ENCODE results near the gene ABO. TPM values are rescaled to one million over a fixed set of nuclear protein-coding genes. Genes with fewer than 3 reads are reported as not detected.

Gene ABO
- total and polyA plus RNA-seq, 2 of the 8 experiments (the other 6 are each of a cell fraction or from before 2014, with no cell fraction given) = 0.03 TPM; not detected in 1

DNA sequence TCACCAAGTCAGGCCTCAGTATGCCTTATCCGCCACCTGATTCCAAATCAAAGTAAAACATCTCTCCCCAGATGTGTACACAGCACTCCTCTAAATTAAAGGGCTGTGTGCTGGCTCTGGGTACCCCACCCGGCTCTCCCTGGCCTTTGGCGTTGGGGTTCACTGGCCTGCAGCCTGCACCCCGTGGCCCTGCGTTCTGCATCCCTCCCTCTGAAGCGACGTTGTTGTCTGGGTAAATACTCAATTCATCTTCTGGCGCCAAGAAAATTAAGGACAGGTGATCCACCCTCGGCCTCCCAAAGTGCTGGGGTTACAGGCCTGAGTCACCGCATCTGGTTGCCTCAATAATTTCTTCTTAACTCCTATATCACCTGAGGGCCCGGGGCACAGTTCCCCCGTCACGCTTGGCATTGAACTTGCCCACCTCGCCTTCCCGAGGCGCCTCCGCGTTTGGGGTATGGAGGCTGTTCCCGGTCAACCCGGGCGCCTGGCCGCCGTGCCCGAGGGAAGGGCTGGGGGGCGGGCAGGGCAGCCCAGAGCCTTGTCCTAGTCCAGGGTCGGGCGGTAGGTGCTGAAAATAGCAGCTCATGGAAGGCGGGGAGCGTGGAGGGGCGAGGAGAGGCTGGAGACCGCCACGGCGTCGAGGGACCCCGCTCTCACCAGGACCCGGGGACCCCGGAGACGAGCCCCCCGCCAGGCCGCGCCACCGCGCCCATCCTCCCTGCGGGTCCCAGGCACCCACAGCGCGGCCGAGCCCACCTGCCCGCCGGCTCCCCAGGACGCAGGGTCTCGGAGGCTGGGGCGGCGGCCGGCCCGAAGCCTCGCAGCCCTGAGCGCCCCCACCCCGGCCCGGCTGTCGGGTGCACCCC, 531 bp downstream of the ABO start:
- Histone ChIP-seq H2BK15ac (ENCODE audit: low read length) (no peak overlapping the region), H2BK12ac (ENCODE audit: low read depth, low read length) (peak overlapping the region; percentile 39; the same call in 1 of the 2 replicates), H3K9me3 (ENCODE audit: insufficient read depth in 2 of 2, low read depth in 1 of 2, low read length in 1 of 2) (peaks cover 13 to 16% of the 10 kb centered on the region in 2 experiments; a peak in 3 of 4 replicates), H4K20me1 (replicated peaks in 1 of 2; ENCODE audit: control insufficient read depth in 1 of 2, insufficient read depth in 2 of 2, low read length in 2 of 2) (no peaks in the 10 kb centered on the region), H3K56ac (replicated peaks; ENCODE audit: insufficient read length, low read depth, low read length) (no peak overlapping the region), H3K79me2 (ENCODE audit: control insufficient read depth in 1 of 2, insufficient read depth in 2 of 2, low read length in 2 of 2) (no peaks in the 10 kb centered on the region), H3K4ac (replicated peaks; ENCODE audit: insufficient read length, low read depth, low read length) (no peak overlapping the region), H3K14ac (ENCODE audit: insufficient read length) (no peak overlapping the region), H3K36me3 (ENCODE audit: control insufficient read depth in 2 of 4, insufficient read depth in 4 of 4, low read length in 3 of 4) (no peaks in the 10 kb centered on the region; a peak in 2 of 8 replicates), H3K27me3 (replicated peaks in 1 of 4; ENCODE audit: control insufficient read depth in 3 of 4, extremely low read depth in 1 of 4, insufficient read depth in 3 of 4, low read length in 3 of 4) (peaks cover 34 to 55% (median 47%) of the 10 kb centered on the region in 4 experiments), H3K4me2 (ENCODE audit: insufficient read depth in 1 of 2, low read depth in 2 of 2, low read length in 2 of 2) (peak overlapping the region; percentile 63 to 68), H2AK5ac (ENCODE audit: low read depth, low read length) (no peak overlapping the region), H4K5ac (ENCODE audit: insufficient read length, low read depth, low read length) (no peak overlapping the region), H2BK120ac (replicated peaks; ENCODE audit: low read depth, low read length) (no peak overlapping the region), H4K91ac (replicated peaks; ENCODE audit: insufficient read length, low read length) (no peak overlapping the region), H3K4me1 (replicated peaks in 1 of 4; ENCODE audit: control insufficient read depth in 3 of 4, insufficient read depth in 4 of 4, low read length in 3 of 4) (no peaks in the 10 kb centered on the region; a peak in 1 of 7 replicates), H3K9ac (replicated peaks in 1 of 4; ENCODE audit: extremely low read depth in 1 of 4, low read depth in 3 of 4, low read length in 3 of 4) (peak overlapping the region in 1 of 4 experiments; percentile 53; a peak in 1 of 7 replicates), H3K4me3 (ENCODE audit: extremely low read depth in 1 of 4, insufficient read depth in 2 of 4, low read depth in 3 of 4, low read length in 4 of 4) (peak overlapping the region; percentile 36 to 68 (median 37)), H3K23me2 (ENCODE audit: low read depth, low read length) (peaks cover 9% of the 10 kb centered on the region; the same call in 1 of the 2 replicates), H3K23ac (ENCODE audit: insufficient read length) (no peak overlapping the region), H3K79me1 (ENCODE audit: low read depth, low read length) (no peaks in the 10 kb centered on the region), H2BK20ac (ENCODE audit: low read length) (no peak overlapping the region), H2BK5ac (ENCODE audit: low read depth, low read length) (no peak overlapping the region), H2AFZ (ENCODE audit: low read length) (no peak overlapping the region; the same call in 1 of the 2 replicates), H4K8ac (ENCODE audit: extremely low read depth, insufficient read depth, low read length) (peak overlapping the region; percentile 51; the same call in 1 of the 2 replicates), H3K18ac (ENCODE audit: extremely low read depth, low read length) (no peak overlapping the region), H3K27ac (ENCODE audit: low read depth, low read length) (no peak overlapping the region)
- DNase-seq (ENCODE audit: low read depth in 1 of 2, low spot score in 2 of 2) (no peak), FAIRE-seq (no peak)
- TF ChIP-seq POLR2A (IDR thresholded peaks at IDR 0.05; ENCODE audit: control extremely low read depth in 1 of 2, low read depth in 2 of 2, low read length in 2 of 2) (no peak), KDM4A (IDR thresholded peaks at IDR 0.05; ENCODE audit: low read depth, low read length, severe bottlenecking) (peak; percentile 34)
- ChIA-PET CTCF (ENCODE audit: partially characterized antibody) (interaction anchor here (1.3 to 1.6 kb wide), 3 partner anchors 42 to 87 kb away, joined by 3 to 7 read pairs (median 4); no protein-coding TSS in a partner anchor), POLR2A (ENCODE audit: partially characterized antibody) (no interaction called here)
- WGBS, 2 experiments (ENCODE audit: extremely low coverage in 1 of 2, insufficient coverage in 1 of 2, insufficient read length in 1 of 2, insufficient replicate concordance in 2 of 2, low coverage in 1 of 2, low lambda C conversion rate in 2 of 2, missing lambda C conversion rate in 1 of 2) = 45% methylated on average over 30 of the region's 60 CpGs; no CpG with 5 or more reads in 1 of the 2 experiments
